Motor neuron (in vitro differentiated cells): ENCODE data around the gene LAMB3. TPM values are rescaled to one million over a fixed set of nuclear protein-coding genes. Genes with fewer than 3 reads are reported as not detected.

ENCODE experiments used
- ATAC-seq, 8 experiments: fragments of 200-7000 bp; cut with Tn5 transposase; replicated peaks in 6 of 8; 2 replicates each; pipeline ENCODE4 v1.8.0; 2021; ENCODE audit warnings: mild to moderate bottlenecking in 8 of 8, moderate library complexity in 8 of 8
- H3K27ac ChIP-seq, 2 donors: fragments of 250-450 bp; sonication (Bioruptor Pico); 2 replicates each; pipeline ENCODE4 v1.9.0; 2021; ENCODE audit warnings: antibody characterized with exemption in 2 of 2, mild to moderate bottlenecking in 2 of 2, moderate library complexity in 1 of 2
- H3K4me1 ChIP-seq, 2 donors: fragments of 250-450 bp; sonication (Bioruptor Pico); replicated peaks in 1 of 2; 2 replicates each; pipeline ENCODE4 v1.6.1; 2021; ENCODE audit warnings: antibody characterized with exemption in 2 of 2, mild to moderate bottlenecking in 2 of 2, moderate library complexity in 1 of 2
- H3K4me3 ChIP-seq, 5 donors: fragments of 250-450 bp; sonication (Bioruptor Pico); 2 replicates each; pipeline ENCODE4 v1.9.0; 2021; ENCODE audit warnings: antibody characterized with exemption in 5 of 5, mild to moderate bottlenecking in 5 of 5, moderate library complexity in 4 of 5
- WGBS, 10 experiments: fragments of 450-650 bp; shearing (Covaris generic); methylation state at CpG; one replicate each; pipeline ENCODE4 v1.0.0; 2022; 5-methylcytosine and 5-hydroxymethylcytosine counted together
- in situ Hi-C, 9 experiments: fragments of 400-800 bp; cut with MboI; loops; one replicate each; pipeline ENCODE4 v1.15.0; 2021; ENCODE audit warnings: low sequenced_read_pairs in 9 of 9, low pct_unique_long_range_greater_than_20kb in 2 of 9; ENCODE audit not compliant: unreplicated experiment in 9 of 9
- total RNA-seq, 8 experiments: library from RNA; unstranded; fragments of 300-600 nt; gene quantifications; 2 replicates each; pipeline versions ENCODE4 v1.2.3 to v1.2.4, GENCODE V29; 2022

LAMB3 gene
- total RNA-seq, 8 experiments from 2014 or later = 0.13 to 51.2 (median 1.0) TPM

DNA sequence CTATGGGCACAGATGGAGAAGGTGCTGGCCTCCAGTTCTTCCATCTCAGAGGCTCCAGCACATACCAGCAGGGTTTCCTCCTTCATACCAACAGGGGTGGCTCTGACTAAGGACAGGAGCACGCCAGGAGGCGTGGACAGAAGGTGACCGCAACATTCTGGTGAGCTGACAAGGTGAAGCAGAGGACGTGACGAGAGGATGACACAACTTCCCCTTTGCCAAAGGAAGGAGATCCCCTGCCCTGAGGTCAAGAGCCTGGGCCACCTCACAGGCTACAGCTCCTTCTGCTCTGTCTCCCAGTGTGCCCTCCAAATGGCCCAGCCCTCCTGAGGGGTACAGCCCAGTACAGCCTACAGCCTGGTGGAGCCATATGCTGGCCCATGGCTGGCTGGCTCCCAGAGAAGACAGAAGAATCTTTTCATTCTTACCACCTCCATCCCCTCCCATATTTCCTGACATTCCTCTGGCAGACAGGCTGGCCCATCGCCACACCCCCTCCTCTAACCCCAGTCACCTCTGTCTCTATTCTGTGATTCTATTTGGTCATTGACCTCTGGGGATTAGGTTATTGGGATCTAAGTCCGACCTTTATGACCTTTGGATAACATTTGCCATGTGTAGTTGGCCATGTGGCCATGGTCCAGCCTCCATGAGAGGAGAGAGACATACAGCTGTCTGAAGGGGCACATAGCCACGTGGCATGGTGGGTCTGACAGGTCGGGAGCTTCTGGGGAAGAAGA lies 5.1 kb upstream of the LAMB3 start:
- no peak for ATAC-seq
- Histone ChIP-seq H3K27ac (no peak overlapping the region), H3K4me3 (no peak overlapping the region), H3K4me1 (peaks cover 24 to 33% of the 10 kb centered on the region in 2 donors)
- in situ Hi-C loops = no loop called here
- 32 to 87% (median 70%) methylated on average over 1 to 9 of the region's 9 CpGs; no CpG with 5 or more reads in 1 of the 10 experiments for whole genome bisulfite sequencing, 10 experiments

DNA sequence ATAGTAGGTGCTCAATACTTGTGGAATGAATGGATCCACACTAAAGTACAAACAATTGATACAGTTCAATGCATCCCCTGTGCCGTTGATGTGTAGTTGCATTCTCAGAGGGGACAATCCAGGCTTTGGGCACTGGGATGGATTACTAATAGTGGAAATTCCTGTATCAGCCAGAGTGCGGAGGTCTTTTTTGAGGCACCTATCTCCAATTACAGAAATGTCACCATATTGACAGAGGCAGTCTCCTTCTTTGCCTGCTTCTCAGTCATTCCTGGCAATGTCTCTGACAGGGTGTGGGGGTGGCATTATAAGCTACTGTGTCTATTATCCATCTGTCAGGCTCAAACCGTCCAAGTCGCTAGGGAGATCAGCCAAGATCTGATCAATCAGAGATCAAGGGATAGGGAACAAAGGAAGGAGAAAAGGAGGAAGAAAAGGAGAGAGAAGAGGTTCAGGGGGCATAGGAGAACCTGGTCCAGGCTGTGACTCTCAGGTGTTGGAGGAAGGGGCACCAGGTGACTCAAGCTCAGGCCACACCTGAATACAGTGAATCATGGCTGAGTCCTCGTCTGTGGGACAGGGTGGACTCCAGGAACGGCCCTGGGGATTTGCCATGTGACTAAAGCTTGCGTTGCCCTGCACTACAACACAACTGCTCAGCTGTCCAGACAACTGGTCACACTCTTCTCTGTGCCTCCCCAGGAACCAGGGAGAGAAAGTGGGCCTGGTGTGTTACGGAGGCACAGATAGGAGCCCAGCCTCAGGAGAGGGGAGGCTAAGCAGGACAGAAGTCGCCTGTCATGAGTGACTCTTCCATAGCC lies 3.4 kb upstream of the LAMB3 start:
- WGBS, 10 experiments = 50 to 100% (median 80%) methylated on average over 1 to 9 of the region's 9 CpGs; no CpG with 5 or more reads in 2 of the 10 experiments
- no peak for ATAC-seq
- H3K27ac ChIP-seq = no peak overlapping the region
- peaks cover 24 to 33% of the 10 kb centered on the region in 2 donors for H3K4me1 ChIP-seq
- in situ Hi-C loops = no loop called here
- H3K4me3 ChIP-seq = no peak overlapping the region

GRCh38 chr1:209653915-209654351 lies 1.7 kb upstream of the LAMB3 start:
- no peak overlapping the region for H3K27ac ChIP-seq
- ATAC-seq = no peak
- peaks cover 13 to 20% of the 10 kb centered on the region in 2 donors for H3K4me1 ChIP-seq
- no peak overlapping the region for H3K4me3 ChIP-seq
- in situ Hi-C loops = no loop called here
- WGBS, 10 experiments = 72 to 100% (median 87%) methylated on average over 1 to 6 of the region's 7 CpGs; no CpG with 5 or more reads in 1 of the 10 experiments

GRCh38 chr1:209652873-209653401 lies 712 bp upstream of the LAMB3 start:
- Histone ChIP-seq H3K4me1 (peaks cover 12 to 15% of the 10 kb centered on the region in 2 donors), H3K27ac (no peak overlapping the region), H3K4me3 (no peak overlapping the region)
- in situ Hi-C loops = no loop called here
- 63 to 100% (median 85%) methylated on average over 1 to 3 of the region's 3 CpGs; no CpG with 5 or more reads in 5 of the 10 experiments for WGBS, 10 experiments
- ATAC-seq = peak in 1 of 8 experiments; percentile 18

- in situ Hi-C loops = no loop called here
- peaks cover 22 to 23% of the 10 kb centered on the region in 2 donors for H3K4me1 ChIP-seq
- no peak overlapping the region for H3K27ac ChIP-seq
- 0 to 84% (median 78%) methylated on average over 1 to 5 of the region's 5 CpGs; no CpG with 5 or more reads in 4 of the 10 experiments for WGBS, 10 experiments
- no peak overlapping the region for H3K4me3 ChIP-seq
- peak in 6 of 8 experiments; percentile 27 to 94 (median 73) for ATAC-seq
Observed at GRCh38 chr1:209651138-209651587, 1.1 kb downstream of the LAMB3 start.

DNA sequence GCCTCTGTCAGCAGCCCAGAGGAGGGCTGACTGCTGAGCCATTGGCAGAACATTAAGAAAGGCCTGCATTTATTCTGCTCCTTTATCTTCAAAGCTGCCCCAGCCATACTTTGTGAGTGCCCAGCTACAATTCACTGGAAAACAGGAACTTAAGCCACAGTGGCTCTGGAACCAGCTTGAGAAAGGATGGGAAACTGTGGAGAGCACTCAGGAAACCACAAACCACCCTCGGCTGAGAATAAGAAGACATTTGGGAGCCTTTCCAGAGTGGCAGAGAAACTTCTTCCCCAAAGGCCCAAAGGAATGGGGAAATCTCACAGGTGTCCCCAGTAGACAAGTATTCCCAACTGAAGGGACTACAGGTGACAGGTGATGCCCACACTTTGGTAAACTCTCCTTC lies 1.8 kb downstream of the LAMB3 start:
- no peak overlapping the region for H3K27ac ChIP-seq
- in situ Hi-C loops = no loop called here
- H3K4me1 ChIP-seq = peaks cover 28 to 30% of the 10 kb centered on the region in 2 donors
- ATAC-seq = no peak
- WGBS, 10 experiments = 83 to 100% (median 88%) methylated on average over 1 of the region's 1 CpG; no CpG with 5 or more reads in 7 of the 10 experiments
- no peak overlapping the region for H3K4me3 ChIP-seq

- WGBS, 10 experiments = 10 to 95% (median 61%) methylated on average over 1 to 6 of the region's 6 CpGs; no CpG with 5 or more reads in 1 of the 10 experiments
- peaks cover 28 to 30% of the 10 kb centered on the region in 2 donors for H3K4me1 ChIP-seq
- ATAC-seq = peak in 3 of 8 experiments; percentile 19 to 52 (median 52)
- H3K4me3 ChIP-seq = no peak overlapping the region
- in situ Hi-C loops = no loop called here
- H3K27ac ChIP-seq = no peak overlapping the region
Observed at GRCh38 chr1:209648931-209649776, 3.1 kb downstream of the LAMB3 start.

- Histone ChIP-seq H3K4me1 (peaks cover 34 to 37% of the 10 kb centered on the region in 2 donors), H3K4me3 (no peak overlapping the region), H3K27ac (no peak overlapping the region)
- in situ Hi-C loops = no loop called here
- ATAC-seq = no peak
Observed at GRCh38 chr1:209648346-209648745, 3.9 kb downstream of the LAMB3 start.

DNA sequence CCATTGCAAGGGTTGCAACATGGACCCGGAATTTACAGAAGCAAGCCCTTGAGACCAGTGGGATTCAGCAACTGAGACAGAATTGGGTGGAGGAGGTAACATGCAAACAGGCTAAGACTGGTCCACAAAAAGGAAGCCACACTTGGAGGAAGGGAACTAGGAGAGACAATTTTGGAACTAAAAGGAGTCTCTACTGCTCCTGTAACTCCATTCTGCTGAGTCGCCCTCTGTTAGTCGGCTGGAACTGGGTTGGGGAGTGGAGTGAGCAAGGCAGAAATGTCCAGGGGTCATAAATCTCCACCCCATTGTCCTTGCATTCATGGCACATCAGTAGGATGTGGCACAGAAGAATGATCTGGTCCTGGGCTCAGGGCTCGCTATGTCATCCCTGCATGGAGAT lies 5.1 kb downstream of the LAMB3 start:
- Histone ChIP-seq H3K4me3 (no peak overlapping the region), H3K27ac (no peak overlapping the region), H3K4me1 (peaks cover 36 to 41% of the 10 kb centered on the region in 2 donors)
- ATAC-seq = peak in 5 of 8 experiments; percentile 81 to 92 (median 90)
- WGBS, 10 experiments = 38 to 92% (median 60%) methylated on average over 2 to 4 of the region's 4 CpGs; no CpG with 5 or more reads in 4 of the 10 experiments
- in situ Hi-C loops = no loop called here

DNA sequence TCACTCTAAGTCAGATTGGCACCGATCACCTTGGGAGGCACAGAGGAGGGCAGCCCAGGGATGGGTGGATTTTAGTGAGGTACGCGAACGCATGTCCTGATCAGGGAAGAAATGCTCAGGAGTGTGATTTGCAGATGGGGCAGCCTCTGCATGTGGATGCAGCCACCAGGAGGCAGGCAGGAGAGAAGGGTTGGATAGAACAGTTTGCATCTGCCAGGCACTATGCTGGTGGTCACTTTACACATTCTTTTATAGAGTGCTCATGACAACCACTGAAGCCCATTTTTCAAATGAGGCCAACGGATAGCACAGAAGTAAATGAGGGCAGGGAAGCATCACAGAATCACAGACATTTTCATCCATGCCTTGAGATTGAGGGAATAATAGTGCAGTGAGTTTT lies 5.7 kb downstream of the LAMB3 start:
- H3K27ac ChIP-seq = no peak overlapping the region
- H3K4me3 ChIP-seq = no peak overlapping the region
- ATAC-seq = peak in 1 of 8 experiments; percentile 57
- in situ Hi-C loops = no loop called here
- H3K4me1 ChIP-seq = peaks cover 36 to 41% of the 10 kb centered on the region in 2 donors
- 20 to 100% (median 80%) methylated on average over 1 to 5 of the region's 5 CpGs for WGBS, 10 experiments

DNA sequence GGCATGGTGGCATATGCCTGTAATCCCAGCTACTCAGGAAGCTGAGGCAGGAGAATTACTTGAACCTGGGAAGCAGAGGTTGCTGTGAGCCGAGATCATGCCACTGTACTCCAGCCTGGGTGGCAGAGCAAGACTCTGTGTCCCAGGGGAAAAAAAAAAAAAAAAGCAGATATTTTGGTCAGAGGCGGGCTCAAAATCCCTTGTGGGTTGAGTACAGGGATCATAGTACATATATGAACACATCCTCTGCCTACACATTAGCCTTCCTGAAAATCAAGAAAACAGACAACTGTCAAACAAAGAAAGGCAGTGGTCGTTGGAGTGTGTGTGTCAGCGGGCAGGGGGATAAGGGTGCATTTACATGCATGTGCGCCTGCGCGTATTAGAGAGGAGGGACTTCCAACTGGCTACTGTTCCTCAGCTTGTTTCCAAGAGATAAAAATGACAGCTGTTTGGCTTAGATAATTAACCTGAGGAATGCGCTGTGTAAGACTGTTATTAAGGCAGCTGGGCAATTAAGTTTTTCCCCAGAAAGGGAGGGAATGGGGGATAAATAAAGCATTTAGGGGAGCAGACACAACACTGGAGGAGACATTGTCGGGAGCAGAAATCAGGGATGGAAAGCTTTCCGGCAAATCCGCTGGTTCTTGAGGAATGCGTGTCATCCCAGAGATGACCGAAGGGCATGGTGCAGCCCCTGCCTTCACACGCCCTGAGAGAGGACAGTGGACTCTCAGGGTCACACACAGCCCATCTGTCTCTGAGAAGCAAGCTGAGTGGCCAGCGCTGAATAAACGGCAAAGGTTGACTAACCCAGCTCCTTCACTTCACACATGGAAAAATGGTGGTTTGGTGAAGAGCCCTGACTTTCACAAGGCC lies 6.4 kb downstream of the LAMB3 start:
- ATAC-seq = peak in 1 of 8 experiments; percentile 13
- H3K27ac ChIP-seq = no peak overlapping the region
- no peak overlapping the region for H3K4me3 ChIP-seq
- H3K4me1 ChIP-seq = peaks cover 36 to 41% of the 10 kb centered on the region in 2 donors
- in situ Hi-C loops = no loop called here
- WGBS, 10 experiments = 81 to 97% (median 91%) methylated on average over 3 to 16 of the region's 16 CpGs; no CpG with 5 or more reads in 1 of the 10 experiments
